Cardiac fibroblast (primary cell): ENCODE results near the gene CDK2.
A peak's percentile ranks its signal among the peaks of the same experiment; 100 is the strongest.
"Not testable (repeated sequence)": the region's sequence is repeated elsewhere in the genome, so short reads cannot be mapped to it uniquely, and the experiment has no call there.

Source experiments
- DNase-seq, 2 donors: peaks; one replicate each; pipeline versions ENCODE4 v3.0.0 to v3.0.0-alpha.2; 2010; ENCODE audit warnings: low read depth in 2 of 2
- H3K4me3 ChIP-seq, 2 donors: replicated peaks in 1 of 2; 1 replicate in 1 of 2; 2 replicates in 1 of 2; pipeline ENCODE4 v1.5.1; 2011; ENCODE audit warnings: low read depth in 2 of 2, low read length in 2 of 2, mild to moderate bottlenecking in 2 of 2, moderate library complexity in 1 of 2
- CTCF ChIP-seq: IDR thresholded peaks from one replicate; pipeline ENCODE4 v1.5.1; 2011; ENCODE audit warnings: low read depth, mild to moderate bottlenecking, low read length, inconsistent platforms

Gene CDK2

GRCh38 chr12:56001487-56002100 is 35.0 kb downstream of the CDK2 start:
- no peak overlapping the region for H3K4me3 ChIP-seq
- DNase-seq, result no peak
- no peak for TF ChIP-seq CTCF

DNA sequence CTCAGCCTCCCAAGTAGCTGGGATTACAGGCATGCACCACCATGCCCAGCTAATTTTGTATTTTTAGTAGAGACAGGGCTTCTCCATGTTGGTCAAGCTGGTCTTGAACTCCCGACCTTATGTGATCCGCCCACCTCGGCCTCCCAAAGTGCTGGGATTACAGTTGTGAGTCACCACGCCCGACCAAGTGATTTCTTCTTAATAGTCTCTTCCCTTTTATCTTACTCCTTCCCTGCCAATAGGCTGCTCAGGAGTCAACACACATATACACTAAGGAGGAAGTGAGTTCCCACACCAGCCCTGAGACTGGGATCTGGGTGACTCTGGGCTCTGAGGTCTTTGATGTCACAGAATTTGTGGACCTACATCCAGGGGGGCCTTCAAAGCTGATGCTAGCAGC is 36.7 kb downstream of the CDK2 start:
- not testable (repeated sequence) for DNase-seq, H3K4me3 ChIP-seq

DNA sequence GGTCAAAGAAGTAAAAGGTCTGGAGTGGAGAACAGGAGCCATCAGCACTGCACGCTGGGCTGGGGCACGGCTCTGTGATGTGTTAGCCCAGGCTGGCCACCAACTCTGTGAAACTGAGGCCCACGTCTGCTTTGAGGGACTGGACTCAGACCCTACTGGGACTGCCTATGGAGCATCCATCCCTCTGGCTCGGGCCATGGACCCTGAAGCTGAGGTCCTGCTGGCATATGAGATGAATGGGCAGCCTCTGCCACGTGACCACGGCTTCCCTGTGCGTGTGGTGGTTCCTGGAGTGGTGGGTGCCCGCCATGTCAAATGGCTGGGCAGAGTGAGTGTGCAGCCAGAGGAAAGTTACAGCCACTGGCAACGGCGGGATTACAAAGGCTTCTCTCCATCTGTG is 37.6 kb downstream of the CDK2 start:
- no peak for TF ChIP-seq CTCF
- DNase-seq, result no peak
- no peak overlapping the region for H3K4me3 ChIP-seq

GRCh38 chr12:56007564-56008559 is 41.2 kb downstream of the CDK2 start:
- H3K4me3 ChIP-seq, result peak overlapping the region; percentile 67
- peak in 1 of 2 donors; percentile 12 for DNase-seq
- no peak for TF ChIP-seq CTCF

GRCh38 chr12:56010111-56010570 is 43.5 kb downstream of the CDK2 start:
- no peak overlapping the region for H3K4me3 ChIP-seq
- TF ChIP-seq CTCF, result no peak
- DNase-seq, result no peak

- H3K4me3 ChIP-seq, result no peak overlapping the region
- no peak for TF ChIP-seq CTCF
- no peak for DNase-seq
Measured at GRCh38 chr12:56011509-56012090, 45.0 kb downstream of the CDK2 start.

- no peak for TF ChIP-seq CTCF
- H3K4me3 ChIP-seq, result no peak overlapping the region
- no peak for DNase-seq
Measured at GRCh38 chr12:56013482-56013881, 46.9 kb downstream of the CDK2 start.
